Fibroblast of lung (primary cell): Measurements from ENCODE around the gene MYO3B. TPM values are rescaled to one million over a fixed set of nuclear protein-coding genes. Genes with fewer than 3 reads are reported as not detected.

Experiments
- DNase-seq, 2 donors: peaks; one replicate each; pipeline versions ENCODE4 v3.0.0 to v3.0.0-alpha.2; 2010; ENCODE audit warnings: low read depth in 2 of 2
- H2AFZ ChIP-seq: 2 replicates; pipeline ENCODE4 v1.5.1; 2012; ENCODE audit warnings: low read length, control low read depth, inconsistent platforms
- H3K27ac ChIP-seq: 2 replicates; pipeline ENCODE4 v1.5.1; 2011; ENCODE audit warnings: low read length, control low read depth; ENCODE audit not compliant: insufficient read depth
- H3K27me3 ChIP-seq: 2 replicates; pipeline ENCODE4 v1.5.1; 2011; ENCODE audit warnings: mild to moderate bottlenecking, low read length; ENCODE audit not compliant: control insufficient read depth, insufficient read depth
- H3K36me3 ChIP-seq: 2 replicates; pipeline ENCODE4 v1.5.1; 2011; ENCODE audit warnings: low read length; ENCODE audit not compliant: control insufficient read depth, insufficient read depth
- H3K4me1 ChIP-seq: 2 replicates; pipeline ENCODE4 v1.5.1; 2011; ENCODE audit warnings: low read length; ENCODE audit not compliant: control insufficient read depth, insufficient read depth; ENCODE audit errors: extremely low read depth
- H3K4me2 ChIP-seq: 2 replicates; pipeline ENCODE4 v1.5.1; 2011; ENCODE audit warnings: low read length, control low read depth; ENCODE audit not compliant: insufficient read depth; ENCODE audit errors: extremely low read depth
- H3K4me3 ChIP-seq, 4 experiments: fragments of 200-600 bp in 1 of 4; sonication (generic) in 1 of 4; replicated peaks in 1 of 4; 2 replicates each; pipeline ENCODE4 v1.5.1; 2011 to 2016; ENCODE audit warnings: low read length in 4 of 4, low read depth in 3 of 4, mild to moderate bottlenecking in 3 of 4, control low read depth in 2 of 4, inconsistent platforms in 1 of 4, mixed read lengths in 1 of 4; ENCODE audit not compliant: insufficient read depth in 1 of 4; ENCODE audit errors: control extremely low read depth in 1 of 4
- H3K79me2 ChIP-seq: 2 replicates; pipeline ENCODE4 v1.5.1; 2012; ENCODE audit warnings: mild to moderate bottlenecking, low read length, inconsistent platforms; ENCODE audit not compliant: control insufficient read depth, insufficient read depth
- H3K9ac ChIP-seq: 2 replicates; pipeline ENCODE4 v1.5.1; 2011; ENCODE audit warnings: mild to moderate bottlenecking, low read length, control low read depth; ENCODE audit not compliant: insufficient read depth
- H3K9me3 ChIP-seq: 2 replicates; pipeline ENCODE4 v1.5.1; 2012; ENCODE audit warnings: low read depth, low read length; ENCODE audit not compliant: control insufficient read depth, insufficient read depth
- H4K20me1 ChIP-seq: 2 replicates; pipeline ENCODE4 v1.5.1; 2011; ENCODE audit warnings: low read length; ENCODE audit not compliant: control insufficient read depth, insufficient read depth; ENCODE audit errors: extremely low read depth
- CTCF ChIP-seq, 2 donors: IDR thresholded peaks in 1 of 2; conservative IDR thresholded peaks in 1 of 2; 1 replicate in 1 of 2; 2 replicates in 1 of 2; pipeline ENCODE4 v1.5.1; 2011 to 2012; ENCODE audit warnings: low read length in 2 of 2, control low read depth in 1 of 2, inconsistent platforms in 1 of 2, low read depth in 1 of 2, mild to moderate bottlenecking in 1 of 2
- EZH2 ChIP-seq: IDR thresholded peaks from 2 replicates; pipeline ENCODE4 v1.5.1; 2012; ENCODE audit warnings: low read length, control low read depth, mild to moderate bottlenecking; ENCODE audit errors: missing control alignments
- polyA plus RNA-seq, 2 donors: library from polyadenylated mRNA; depleted of rRNA in 1 of 2; stranded (reverse) in 1 of 2; unstranded in 1 of 2; fragments of >200 nt; gene quantifications; 2 replicates each; pipeline ENCODE4 v1.2.1, GENCODE V29; 2011 to 2012; ENCODE audit warnings: missing spikeins in 1 of 2
- total RNA-seq: library from RNA; depleted of rRNA; stranded (reverse); fragments of >200 nt; gene quantifications from 2 replicates; pipeline ENCODE4 v1.2.1, GENCODE V29; 2014

MYO3B gene
- total and polyA plus RNA-seq, 2 donors (not counting 1 experiment from before 2014, with no cell fraction given), result 0.06 to 0.50 TPM

- no peak for DNase-seq
- no peaks in the 10 kb centered on the region for H3K27me3 ChIP-seq
- no peak overlapping the region for H3K4me2 ChIP-seq
- TF ChIP-seq EZH2 (no peak), CTCF (conservative IDR thresholded peaks at IDR 0.05 in 1 of 2, IDR thresholded peaks at IDR 0.05 in 1 of 2; ENCODE audit: low read depth in 1 of 2, low read length in 2 of 2) (no peak)
- H3K4me3 ChIP-seq, result no peak overlapping the region
- no peaks in the 10 kb centered on the region for H4K20me1 ChIP-seq
- no peak overlapping the region for H3K9ac ChIP-seq
- no peak overlapping the region for H3K27ac ChIP-seq
- H3K4me1 ChIP-seq, result no peaks in the 10 kb centered on the region
- H3K36me3 ChIP-seq, result no peaks in the 10 kb centered on the region
- no peaks in the 10 kb centered on the region for H3K79me2 ChIP-seq
- no peak overlapping the region for H2AFZ ChIP-seq
- H3K9me3 ChIP-seq, result no peaks in the 10 kb centered on the region
Measured at GRCh38 chr2:170601489-170601888, 423.5 kb downstream of the MYO3B start.

- Histone ChIP-seq H3K9ac (no peak overlapping the region), H3K36me3 (no peaks in the 10 kb centered on the region), H3K79me2 (no peaks in the 10 kb centered on the region), H3K27me3 (no peaks in the 10 kb centered on the region), H3K4me1 (no peaks in the 10 kb centered on the region), H3K27ac (no peak overlapping the region), H3K4me2 (no peak overlapping the region), H2AFZ (no peak overlapping the region), H3K4me3 (no peak overlapping the region), H3K9me3 (no peaks in the 10 kb centered on the region), H4K20me1 (no peaks in the 10 kb centered on the region)
- no peak for DNase-seq
- TF ChIP-seq EZH2, result no peak
- no peak for TF ChIP-seq CTCF (conservative IDR thresholded peaks at IDR 0.05 in 1 of 2, IDR thresholded peaks at IDR 0.05 in 1 of 2; ENCODE audit: low read depth in 1 of 2, low read length in 2 of 2)
Measured at GRCh38 chr2:170605862-170606261, 427.9 kb downstream of the MYO3B start.

GRCh38 chr2:170607171-170607570, 429.2 kb downstream of the MYO3B start:
- H3K27ac ChIP-seq, result no peak overlapping the region
- no peak overlapping the region for H3K4me3 ChIP-seq
- no peaks in the 10 kb centered on the region for H3K4me1 ChIP-seq
- DNase-seq, result no peak
- H3K9me3 ChIP-seq, result no peaks in the 10 kb centered on the region
- no peak overlapping the region for H3K9ac ChIP-seq
- no peaks in the 10 kb centered on the region for H3K27me3 ChIP-seq
- TF ChIP-seq CTCF (conservative IDR thresholded peaks at IDR 0.05 in 1 of 2, IDR thresholded peaks at IDR 0.05 in 1 of 2; ENCODE audit: low read depth in 1 of 2, low read length in 2 of 2) (no peak), EZH2 (no peak)
- H3K4me2 ChIP-seq, result no peak overlapping the region
- no peaks in the 10 kb centered on the region for H3K36me3 ChIP-seq
- no peaks in the 10 kb centered on the region for H4K20me1 ChIP-seq
- H3K79me2 ChIP-seq, result no peaks in the 10 kb centered on the region
- H2AFZ ChIP-seq, result no peak overlapping the region
